GM12878 (cell line): ENCODE data around the gene ARL15. TPM values are rescaled to one million over a fixed set of nuclear protein-coding genes. Genes with fewer than 3 reads are reported as not detected.

Experiments
- ATAC-seq: fragments of 200-7000 bp; cut with Tn5 transposase; 3 replicates; pipeline ENCODE4 v1.9.1; 2020; ENCODE audit warnings: mild to moderate bottlenecking, moderate library complexity
- BruUV-seq: library from RNA; stranded (reverse); fragments of 400-500 nt; replicated peaks from 2 replicates; lab custom pipeline; 2021; lab: Mats Ljungman, UMichigan
- CTCF ChIA-PET: fragments of 300-600 bp; sonication (Branson Sonifier 250); formaldehyde crosslinking; extraction: SDS; loops from one replicate; lab custom pipeline; 2021; ENCODE audit warnings: inconsistent platforms; lab: Yijun Ruan, JAX
- POLR2A ChIA-PET: fragments of 350-600 bp; formaldehyde crosslinking; extraction: SDS; loops from one replicate; lab custom pipeline; 2021; ENCODE audit warnings: inconsistent platforms; lab: Charles Lee
- RAD21 ChIA-PET: fragments of 300-600 bp; sonication (Branson Sonifier 250); formaldehyde crosslinking; loops from one replicate; lab custom pipeline; 2023; ENCODE audit warnings: antibody characterized with exemption; ENCODE audit not compliant: unreplicated experiment; lab: Charles Lee
- SMC1A ChIA-PET: fragments of 300-600 bp; sonication (Branson Sonifier 250); formaldehyde crosslinking; loops from one replicate; lab custom pipeline; 2023; ENCODE audit not compliant: unreplicated experiment, uncharacterized antibody; lab: Charles Lee
- DNase-seq: peaks from one replicate; pipeline ENCODE4 v3.0.0-alpha.2; 2011; ENCODE audit warnings: low read depth, low spot score
- FAIRE-seq: peaks from 3 replicates; lab custom pipeline; 2011; peaks lifted over from hg19 to GRCh38; lab: Jason Lieb, UNC
- H2AFZ ChIP-seq: 2 replicates; pipeline ENCODE4 v1.6.0; 2011; ENCODE audit warnings: low read depth, low read length, control low read depth; ENCODE audit not compliant: control insufficient read depth
- H3K27ac ChIP-seq: 2 replicates; pipeline ENCODE4 v1.5.1; 2011; ENCODE audit warnings: control low read depth; ENCODE audit not compliant: control insufficient read depth, insufficient read depth
- H3K27me3 ChIP-seq, 2 experiments: replicated peaks in 1 of 2; 2 replicates each; pipeline versions ENCODE4 v1.6.0 to v1.6.1; 2011; ENCODE audit warnings: low read length in 1 of 2; ENCODE audit not compliant: control insufficient read depth in 2 of 2, insufficient read depth in 2 of 2
- H3K36me3 ChIP-seq, 2 experiments: 2 replicates each; pipeline ENCODE4 v1.5.1; 2011; ENCODE audit warnings: low read length in 1 of 2; ENCODE audit not compliant: control insufficient read depth in 2 of 2, insufficient read depth in 2 of 2
- H3K4me1 ChIP-seq: 2 replicates; pipeline ENCODE4 v1.6.1; 2011; ENCODE audit warnings: mild to moderate bottlenecking, low read length, moderate library complexity, mixed read lengths; ENCODE audit not compliant: control insufficient read depth, insufficient read depth
- H3K4me2 ChIP-seq: 2 replicates; pipeline ENCODE4 v1.6.0; 2011; ENCODE audit warnings: control low read depth; ENCODE audit not compliant: control insufficient read depth, insufficient read depth
- H3K4me3 ChIP-seq: fragments of 200-600 bp; sonication (generic); 2 replicates; pipeline ENCODE4 v1.5.1; 2016
- H3K79me2 ChIP-seq: 2 replicates; pipeline ENCODE4 v1.6.0; 2011; ENCODE audit warnings: low read length; ENCODE audit not compliant: control insufficient read depth, insufficient read depth
- H3K9ac ChIP-seq: 2 replicates; pipeline ENCODE4 v1.8.0; 2011; ENCODE audit warnings: low read length, control low read depth, mixed read lengths; ENCODE audit not compliant: control insufficient read depth, insufficient read depth
- H3K9me3 ChIP-seq: replicated peaks from 3 replicates; pipeline ENCODE4 v1.5.1; 2011; ENCODE audit warnings: mild to moderate bottlenecking, low read length; ENCODE audit not compliant: control insufficient read depth, insufficient read depth
- H4K20me1 ChIP-seq: 2 replicates; pipeline ENCODE4 v1.6.0; 2011; ENCODE audit not compliant: control insufficient read depth, insufficient read depth
- CHD2 ChIP-seq: IDR thresholded peaks from 2 replicates; pipeline ENCODE4 v1.6.1; 2011; ENCODE audit warnings: low read depth, low read length, improper control_type of control experiment, borderline replicate concordance
- FOS ChIP-seq: IDR thresholded peaks from 3 replicates; pipeline ENCODE4 v1.6.1; 2011; ENCODE audit warnings: borderline replicate concordance; ENCODE audit not compliant: insufficient read length; ENCODE audit errors: extremely low read depth
- IRF4 ChIP-seq: IDR thresholded peaks from 2 replicates; pipeline ENCODE4 v1.6.1; 2011; ENCODE audit warnings: low read depth, low read length
- MYB ChIP-seq: fragments of 150-350 bp; IDR thresholded peaks from 2 replicates; pipeline ENCODE4 v1.6.1; 2014; ENCODE audit warnings: mild to moderate bottlenecking, low read depth, low read length, borderline replicate concordance
- RCOR1 ChIP-seq: conservative IDR thresholded peaks from 2 replicates; pipeline ENCODE4 v1.6.1; 2012; ENCODE audit warnings: low read depth, low read length, improper control_type of control experiment
- SP1 ChIP-seq: IDR thresholded peaks from one replicate; pipeline ENCODE4 v1.6.1; 2011; ENCODE audit warnings: low read depth, low read length
- SREBF1 ChIP-seq: IDR thresholded peaks from 2 replicates; pipeline ENCODE4 v1.6.1; 2012; ENCODE audit warnings: mild to moderate bottlenecking, low read length
- WGBS: methylation state at CpG from one replicate; pipeline ENCODE4 v1.1.6; 2016; ENCODE audit warnings: low lambda C conversion rate; ENCODE audit not compliant: insufficient replicate concordance, insufficient coverage; ENCODE audit errors: missing lambda C conversion rate; 5-methylcytosine and 5-hydroxymethylcytosine counted together
- in situ Hi-C: fragments of 300-500 bp; cut with MboI; formaldehyde crosslinking; loops from 9 replicates; pipeline ENCODE4 v1.14.3; 2018; ENCODE audit warnings: mixed read lengths
- intact Hi-C: fragments of 100-400 bp; cut with micrococcal nuclease; formaldehyde crosslinking; loops from one replicate; pipeline ENCODE4 v1.14.2; 2022; ENCODE audit not compliant: unreplicated experiment
- polyA plus RNA-seq, 11 experiments: library from polyadenylated mRNA; depleted of rRNA in 4 of 11; unstranded in 6 of 11; stranded (reverse) in 5 of 11; fragments of >200 nt; fragmentation: Nextera tagmentation in 4 of 11; fragmentation: Illumina TruSeq in 1 of 11; extraction: Ambion mirVana in 4 of 11; extraction: Trizol in 1 of 11; gene quantifications; 1 replicate in 1 of 11; 2 replicates in 10 of 11; pipeline versions ENCODE4 v1.2.1 to v1.2.3, GENCODE V29; 2011 to 2016; ENCODE audit warnings: inconsistent platforms in 2 of 11, missing spikeins in 2 of 11, low read depth in 1 of 11
- total RNA-seq, 4 experiments: library from RNA; depleted of rRNA in 3 of 4; stranded (reverse); fragments of >200 nt in 3 of 4; fragmentation: Illumina TruSeq in 1 of 4; extraction: Trizol in 1 of 4; gene quantifications; 2 replicates each; pipeline versions ENCODE4 v1.2.1 to v1.2.3, GENCODE V29; 2013 to 2021
- TF ChIP-seq, protein P1 (sequence below): IDR thresholded peaks from 2 replicates; pipeline ENCODE4 v1.6.1; 2011; ENCODE audit warnings: borderline replicate concordance, low read depth, mild to moderate bottlenecking, moderate library complexity, low read length; ENCODE audit not compliant: insufficient read depth, poor library complexity, severe bottlenecking
- TF ChIP-seq, protein P2 (sequence below): fragments of 450-650 bp; IDR thresholded peaks from 2 replicates; pipeline ENCODE4 v1.6.1; 2016; ENCODE audit warnings: mild to moderate bottlenecking
- TF ChIP-seq, protein P3 (sequence below): fragments of 450-650 bp; IDR thresholded peaks from 2 replicates; pipeline ENCODE4 v1.6.1; 2017; ENCODE audit warnings: mild to moderate bottlenecking

The ARL15 gene
- total and polyA plus RNA-seq, 10 of the 15 experiments (the other 5 are each of a cell fraction or from before 2014, with no cell fraction given) = 3.6 to 11.0 (median 7.7) TPM

DNA sequence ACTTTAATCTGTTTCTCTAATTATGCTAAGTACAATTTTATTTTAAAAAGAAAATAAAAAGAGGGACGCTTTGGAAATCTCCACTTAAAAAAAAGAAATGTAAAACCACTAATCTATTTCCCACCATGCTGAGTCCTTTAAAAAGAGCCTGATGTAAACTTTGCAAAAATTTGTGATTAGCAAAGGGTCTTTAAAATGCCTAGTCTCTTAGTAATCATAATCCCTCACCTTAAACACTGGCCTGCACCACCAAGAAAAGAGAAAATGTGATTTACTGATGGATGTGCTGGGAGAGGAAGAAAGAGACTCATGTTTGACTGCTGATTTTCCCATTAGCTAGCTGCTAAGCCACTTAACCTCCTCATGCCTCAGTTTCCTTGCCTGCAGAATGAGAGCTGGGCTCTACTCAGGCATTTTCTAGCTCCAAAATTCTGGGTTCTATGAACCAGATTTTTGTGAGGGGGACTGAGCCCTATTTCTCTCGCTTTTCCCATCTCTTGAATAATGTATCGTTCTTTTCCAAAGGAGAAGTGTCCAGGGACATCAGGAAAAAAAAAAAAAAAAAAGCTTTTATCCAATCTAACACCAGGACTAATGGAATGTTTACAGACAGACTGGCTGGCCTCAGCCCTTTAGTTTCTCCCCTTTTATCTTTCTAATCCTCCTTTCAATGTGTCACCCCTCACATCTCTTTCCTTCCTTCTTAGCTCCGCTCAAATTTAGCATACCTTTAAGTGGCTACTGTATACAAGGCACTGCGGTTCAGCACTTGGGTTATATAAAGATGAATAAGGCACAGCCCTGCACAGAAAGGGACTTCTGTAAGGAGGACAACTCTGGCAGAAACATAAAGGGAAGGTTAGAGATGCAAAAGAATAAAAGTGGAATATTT lies 312.4 kb downstream of the ARL15 start:
- TF ChIP-seq IRF4 = no peak
- TF ChIP-seq, protein P1, sequence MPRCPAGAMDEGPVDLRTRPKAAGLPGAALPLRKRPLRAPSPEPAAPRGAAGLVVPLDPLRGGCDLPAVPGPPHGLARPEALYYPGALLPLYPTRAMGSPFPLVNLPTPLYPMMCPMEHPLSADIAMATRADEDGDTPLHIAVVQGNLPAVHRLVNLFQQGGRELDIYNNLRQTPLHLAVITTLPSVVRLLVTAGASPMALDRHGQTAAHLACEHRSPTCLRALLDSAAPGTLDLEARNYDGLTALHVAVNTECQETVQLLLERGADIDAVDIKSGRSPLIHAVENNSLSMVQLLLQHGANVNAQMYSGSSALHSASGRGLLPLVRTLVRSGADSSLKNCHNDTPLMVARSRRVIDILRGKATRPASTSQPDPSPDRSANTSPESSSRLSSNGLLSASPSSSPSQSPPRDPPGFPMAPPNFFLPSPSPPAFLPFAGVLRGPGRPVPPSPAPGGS = no peak
- TF ChIP-seq SREBF1 = no peak
- TF ChIP-seq, protein P2, sequence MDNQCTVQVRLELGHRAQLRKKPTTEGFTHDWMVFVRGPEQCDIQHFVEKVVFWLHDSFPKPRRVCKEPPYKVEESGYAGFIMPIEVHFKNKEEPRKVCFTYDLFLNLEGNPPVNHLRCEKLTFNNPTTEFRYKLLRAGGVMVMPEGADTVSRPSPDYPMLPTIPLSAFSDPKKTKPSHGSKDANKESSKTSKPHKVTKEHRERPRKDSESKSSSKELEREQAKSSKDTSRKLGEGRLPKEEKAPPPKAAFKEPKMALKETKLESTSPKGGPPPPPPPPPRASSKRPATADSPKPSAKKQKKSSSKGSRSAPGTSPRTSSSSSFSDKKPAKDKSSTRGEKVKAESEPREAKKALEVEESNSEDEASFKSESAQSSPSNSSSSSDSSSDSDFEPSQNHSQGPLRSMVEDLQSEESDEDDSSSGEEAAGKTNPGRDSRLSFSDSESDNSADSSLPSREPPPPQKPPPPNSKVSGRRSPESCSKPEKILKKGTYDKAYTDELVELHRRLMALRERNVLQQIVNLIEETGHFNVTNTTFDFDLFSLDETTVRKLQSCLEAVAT = no peak
- no peak for TF ChIP-seq SP1
- TF ChIP-seq RCOR1 = no peak
- TF ChIP-seq, protein P3, sequence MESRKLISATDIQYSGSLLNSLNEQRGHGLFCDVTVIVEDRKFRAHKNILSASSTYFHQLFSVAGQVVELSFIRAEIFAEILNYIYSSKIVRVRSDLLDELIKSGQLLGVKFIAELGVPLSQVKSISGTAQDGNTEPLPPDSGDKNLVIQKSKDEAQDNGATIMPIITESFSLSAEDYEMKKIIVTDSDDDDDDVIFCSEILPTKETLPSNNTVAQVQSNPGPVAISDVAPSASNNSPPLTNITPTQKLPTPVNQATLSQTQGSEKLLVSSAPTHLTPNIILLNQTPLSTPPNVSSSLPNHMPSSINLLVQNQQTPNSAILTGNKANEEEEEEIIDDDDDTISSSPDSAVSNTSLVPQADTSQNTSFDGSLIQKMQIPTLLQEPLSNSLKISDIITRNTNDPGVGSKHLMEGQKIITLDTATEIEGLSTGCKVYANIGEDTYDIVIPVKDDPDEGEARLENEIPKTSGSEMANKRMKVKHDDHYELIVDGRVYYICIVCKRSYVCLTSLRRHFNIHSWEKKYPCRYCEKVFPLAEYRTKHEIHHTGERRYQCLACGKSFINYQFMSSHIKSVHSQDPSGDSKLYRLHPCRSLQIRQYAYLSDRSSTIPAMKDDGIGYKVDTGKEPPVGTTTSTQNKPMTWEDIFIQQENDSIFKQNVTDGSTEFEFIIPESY = no peak
- TF ChIP-seq MYB = no peak
- TF ChIP-seq CHD2 = no peak
- TF ChIP-seq FOS = no peak
- POLR2A ChIA-PET = no interaction called here

More for the DNA sequence above, 312.4 kb downstream of the ARL15 start:
- SMC1A ChIA-PET = interaction anchor here (0.9 kb wide), 1 partner anchor 9 kb away, joined by 3 read pairs; no protein-coding TSS in a partner anchor
- no peaks in the 10 kb centered on the region for H3K9me3 ChIP-seq
- no peak for FAIRE-seq
- 79% methylated on average over 4 of the region's 5 CpGs for WGBS
- H4K20me1 ChIP-seq = no peaks in the 10 kb centered on the region
- CTCF ChIA-PET = interaction anchor here (0.6 kb wide), 2 partner anchors 16 to 130 kb away, joined by 3 read pairs; no protein-coding TSS in a partner anchor
- H3K4me3 ChIP-seq = no peak overlapping the region
- DNase-seq = no peak
- intact Hi-C loops = loop anchor here (10.0 kb wide), 1 partner anchor 217 kb away; no protein-coding TSS in a partner anchor
- RAD21 ChIA-PET = interaction anchor here (1.0 kb wide), 1 partner anchor 236 kb away, joined by 3 read pairs; no protein-coding TSS in a partner anchor
- no peaks in the 10 kb centered on the region for H3K4me1 ChIP-seq
- no peaks in the 10 kb centered on the region for H3K27me3 ChIP-seq
- H3K4me2 ChIP-seq = no peak overlapping the region
- no peak overlapping the region for H3K27ac ChIP-seq
- no peak overlapping the region for H2AFZ ChIP-seq
- H3K36me3 ChIP-seq = no peaks in the 10 kb centered on the region
- in situ Hi-C loops = no loop called here
- no peak overlapping the region for H3K9ac ChIP-seq
- no TSS peak for BruUV-seq
- ATAC-seq = no peak
- no peaks in the 10 kb centered on the region for H3K79me2 ChIP-seq
